DMS114 treated with DMSO at 0.1 percent for 48 hours (cell line): ENCODE measurements around the gene MYOZ2.

Experiments used
- DNase-seq: peaks from one replicate; lab custom pipeline; 2025; ENCODE audit not compliant: unreplicated experiment; lab: John Stamatoyannopoulos, UW

Gene MYOZ2

GRCh38 chr4:119237201-119237600 is 101.6 kb downstream of the MYOZ2 start:
- no peak for DNase-seq
